ENCODE data around the gene GLUD1. TPM values are rescaled to one million over a fixed set of nuclear protein-coding genes. Genes with fewer than 3 reads are reported as not detected.
"Not testable (repeated sequence)": the region's sequence is repeated elsewhere in the genome, so short reads cannot be mapped to it uniquely, and the experiment has no call there.

Gene GLUD1
- total and polyA plus RNA-seq, 3 donors from 2014 or later: 51.9 to 64.4 (median 62.5) TPM

- WGBS, 2 donors: 96% methylated on average over 2 of the region's 2 CpGs; no CpG with 5 or more reads in 1 of the 2 donors
- H3K36me3 ChIP-seq (ENCODE audit: low read depth, missing control alignments): no peaks in the 10 kb centered on the region
- no peak for DNase-seq
- H3K9me3 ChIP-seq: no peaks in the 10 kb centered on the region
- H3K4me1 ChIP-seq: no peaks in the 10 kb centered on the region
- H3K27ac ChIP-seq: no peak overlapping the region
- H3K4me3 ChIP-seq: no peak overlapping the region
- TF ChIP-seq CTCF (IDR thresholded peaks at IDR 0.05) (no peak), POLR2A (IDR thresholded peaks at IDR 0.05) (no peak)
- H3K27me3 ChIP-seq: no peaks in the 10 kb centered on the region
- intact Hi-C loops (cut with DNase I; ENCODE audit: low total_unique reads): no loop called here
Observed at GRCh38 chr10:87038786-87039185, 55.9 kb downstream of the GLUD1 start.

DNA sequence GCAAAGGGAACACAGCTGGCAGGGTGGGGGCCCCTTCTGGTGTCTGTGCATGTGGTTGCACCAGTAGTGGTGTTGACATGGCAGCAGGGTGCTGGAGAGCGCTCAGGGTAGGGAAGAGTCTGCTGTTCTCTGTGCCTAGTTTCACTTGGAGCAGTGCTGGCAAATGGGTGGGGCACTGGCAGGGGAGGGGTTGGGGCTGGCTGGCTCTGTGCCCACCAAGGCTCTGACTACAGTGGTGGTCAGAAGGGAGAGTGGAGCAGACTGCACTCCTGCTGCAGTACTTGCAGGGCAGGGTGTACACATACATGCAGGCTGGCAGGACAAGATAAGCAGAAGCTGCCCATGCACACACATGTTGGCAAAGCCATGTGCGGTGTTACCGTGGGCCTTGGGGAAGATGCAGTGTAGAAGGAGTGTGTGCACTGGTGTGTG is 56.3 kb downstream of the GLUD1 start:
- no peaks in the 10 kb centered on the region for H3K4me1 ChIP-seq
- 98 to 100% methylated on average over 1 to 3 of the region's 3 CpGs for WGBS, 2 donors
- H3K36me3 ChIP-seq (ENCODE audit: low read depth, missing control alignments): no peaks in the 10 kb centered on the region
- no peak overlapping the region for H3K27ac ChIP-seq
- no peaks in the 10 kb centered on the region for H3K27me3 ChIP-seq
- no peaks in the 10 kb centered on the region for H3K9me3 ChIP-seq
- TF ChIP-seq POLR2A (IDR thresholded peaks at IDR 0.05): no peak
- TF ChIP-seq CTCF (IDR thresholded peaks at IDR 0.05): no peak
- intact Hi-C loops (cut with DNase I; ENCODE audit: low total_unique reads): no loop called here
- DNase-seq: no peak
- H3K4me3 ChIP-seq: no peak overlapping the region

DNA sequence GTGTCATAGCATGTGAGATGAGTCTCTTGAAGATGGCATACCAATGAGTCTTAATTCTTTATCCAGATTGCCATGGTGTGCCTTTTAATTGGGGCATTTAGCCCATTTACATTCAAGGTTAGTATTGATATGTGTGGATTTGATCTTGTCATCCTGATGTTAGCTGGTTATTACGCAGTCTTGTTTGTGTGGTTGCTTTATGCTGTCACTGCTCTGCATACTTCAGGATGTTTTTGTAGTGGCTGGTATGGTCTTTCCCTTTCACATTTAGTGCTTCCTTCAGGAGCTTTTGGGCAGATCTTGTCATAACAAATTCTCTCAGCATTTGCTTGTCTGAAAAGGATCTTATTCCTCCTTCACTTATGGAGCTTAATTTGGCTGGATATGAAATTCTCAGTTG is 58.0 kb downstream of the GLUD1 start:
- no peaks in the 10 kb centered on the region for H3K27me3 ChIP-seq
- no peaks in the 10 kb centered on the region for H3K4me1 ChIP-seq
- H3K9me3 ChIP-seq: no peaks in the 10 kb centered on the region
- DNase-seq: no peak
- H3K36me3 ChIP-seq (ENCODE audit: low read depth, missing control alignments): no peaks in the 10 kb centered on the region
- intact Hi-C loops (cut with DNase I; ENCODE audit: low total_unique reads): no loop called here
- H3K27ac ChIP-seq: no peak overlapping the region
- 89 to 96% methylated on average over 1 of the region's 1 CpG for WGBS, 2 donors
- H3K4me3 ChIP-seq: no peak overlapping the region
- TF ChIP-seq CTCF (IDR thresholded peaks at IDR 0.05) (no peak), POLR2A (IDR thresholded peaks at IDR 0.05) (no peak)

DNA sequence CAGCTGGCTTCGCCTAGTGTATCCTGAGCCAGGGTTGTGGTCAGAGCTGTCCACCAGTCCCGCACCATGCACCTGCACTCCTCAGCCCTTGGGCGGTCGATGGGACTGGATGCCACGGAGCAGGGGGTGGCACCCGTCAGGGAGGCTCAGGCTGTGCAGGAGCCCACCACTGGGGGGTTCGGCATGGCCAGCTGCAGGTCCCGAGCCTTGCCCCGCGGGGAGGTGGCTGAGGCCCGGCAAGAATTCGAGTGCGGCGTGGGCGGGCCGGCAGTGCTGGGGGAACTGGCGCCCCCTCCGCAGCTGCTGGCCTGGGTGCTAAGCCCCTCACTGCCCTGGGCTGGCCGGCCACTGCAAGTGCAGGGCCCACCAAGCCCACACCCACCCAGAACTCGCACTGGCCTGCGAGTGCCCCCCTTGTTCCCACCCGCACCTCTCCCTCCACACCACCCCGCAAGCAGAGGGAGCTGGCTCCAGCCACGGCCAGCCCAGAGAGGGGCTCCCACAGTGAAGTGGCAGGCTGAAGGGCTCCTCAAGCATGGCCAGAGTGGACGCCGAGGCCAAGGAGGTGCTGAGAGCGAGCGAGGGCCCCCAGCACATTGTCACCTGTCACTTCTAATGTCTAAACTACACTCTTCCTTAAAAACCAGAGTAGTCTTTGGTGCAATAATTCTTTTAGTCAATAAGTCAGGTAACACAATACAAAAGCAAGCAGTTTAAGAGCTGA is 63.6 kb downstream of the GLUD1 start:
- H3K4me3 ChIP-seq: no peak overlapping the region
- no peak for DNase-seq
- no peaks in the 10 kb centered on the region for H3K36me3 ChIP-seq (ENCODE audit: low read depth, missing control alignments)
- H3K9me3 ChIP-seq: no peaks in the 10 kb centered on the region
- intact Hi-C loops (cut with DNase I; ENCODE audit: low total_unique reads): no loop called here
- TF ChIP-seq POLR2A (IDR thresholded peaks at IDR 0.05): no peak
- no peak for TF ChIP-seq CTCF (IDR thresholded peaks at IDR 0.05)
- H3K27me3 ChIP-seq: no peaks in the 10 kb centered on the region
- 89 to 91% methylated on average over 4 to 10 of the region's 28 CpGs for WGBS, 2 donors
- H3K27ac ChIP-seq: no peak overlapping the region
- H3K4me1 ChIP-seq: no peaks in the 10 kb centered on the region

- H3K27me3 ChIP-seq; H3K36me3 ChIP-seq (ENCODE audit: low read depth, missing control alignments); H3K4me3 ChIP-seq; H3K27ac ChIP-seq; H3K9me3 ChIP-seq; intact Hi-C loops (cut with DNase I; ENCODE audit: low total_unique reads); H3K4me1 ChIP-seq; DNase-seq: not testable (repeated sequence)
- 95 to 100% methylated on average over 1 of the region's 1 CpG for WGBS, 2 donors
Observed at GRCh38 chr10:87030419-87030818, 64.2 kb downstream of the GLUD1 start.

GRCh38 chr10:87026747-87027508 is 67.7 kb downstream of the GLUD1 start:
- DNase-seq; H3K36me3 ChIP-seq (ENCODE audit: low read depth, missing control alignments); intact Hi-C loops (cut with DNase I; ENCODE audit: low total_unique reads); H3K4me3 ChIP-seq; H3K9me3 ChIP-seq; H3K27me3 ChIP-seq; H3K4me1 ChIP-seq; H3K27ac ChIP-seq: not testable (repeated sequence)
- WGBS, 2 donors: 96 to 97% methylated on average over 10 to 17 of the region's 17 CpGs

DNA sequence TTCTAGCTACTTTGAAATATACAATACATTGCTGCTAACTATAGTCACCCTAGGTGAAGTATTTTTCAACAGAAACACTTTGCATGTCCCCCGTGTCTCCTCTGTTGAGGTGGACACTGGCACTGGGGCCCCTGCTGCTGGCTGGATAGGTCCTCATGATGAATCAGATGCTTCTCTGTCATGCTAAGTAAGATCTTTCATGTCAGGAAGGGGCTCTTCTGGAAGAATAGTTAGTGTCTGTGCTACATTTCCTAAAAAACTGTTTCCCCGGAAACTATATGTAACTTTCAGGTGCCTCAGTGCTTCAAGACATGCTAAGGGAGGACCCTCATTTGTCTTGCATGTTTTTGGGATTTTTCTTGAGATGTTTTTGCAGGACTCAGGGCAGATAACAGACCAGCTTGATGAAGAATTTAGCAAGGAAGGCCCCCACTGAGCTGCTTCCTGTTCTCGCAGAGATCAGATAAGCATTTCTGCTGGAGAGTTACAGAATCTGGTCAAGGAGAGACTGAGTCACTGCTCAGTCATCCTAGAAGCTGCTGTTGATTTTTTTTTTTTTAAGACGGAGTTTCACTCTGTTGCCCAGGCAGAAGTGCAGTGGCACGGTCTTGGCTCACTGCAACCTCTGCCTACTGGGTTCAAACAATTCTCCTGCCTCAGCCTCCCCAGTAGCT is 69.2 kb downstream of the GLUD1 start:
- WGBS, 2 donors: 61 to 71% methylated on average over 5 of the region's 5 CpGs
- H3K4me1 ChIP-seq; H3K27ac ChIP-seq; H3K36me3 ChIP-seq (ENCODE audit: low read depth, missing control alignments); DNase-seq; H3K4me3 ChIP-seq; intact Hi-C loops (cut with DNase I; ENCODE audit: low total_unique reads); H3K27me3 ChIP-seq; H3K9me3 ChIP-seq: not testable (repeated sequence)

Measured in testis (tissue), 3 donors.